GM19455 (cell line): ENCODE results near the gene CAMSAP3.
"Not testable (repeated sequence)": the region's sequence is repeated elsewhere in the genome, so short reads cannot be mapped to it uniquely, and the experiment has no call there.

Source experiments
- ATAC-seq: cut with Tn5 transposase; IDR thresholded peaks from one replicate; pipeline ENCODE4 v1.9.1; 2021; ENCODE audit not compliant: unreplicated experiment

Gene CAMSAP3

GRCh38 chr19:7631577-7631976, 35.9 kb downstream of the CAMSAP3 start:
- no peak for ATAC-seq

- ATAC-seq, result no peak
These were observed 36.9 kb downstream of the CAMSAP3 start for GRCh38 chr19:7632340-7633203.

DNA sequence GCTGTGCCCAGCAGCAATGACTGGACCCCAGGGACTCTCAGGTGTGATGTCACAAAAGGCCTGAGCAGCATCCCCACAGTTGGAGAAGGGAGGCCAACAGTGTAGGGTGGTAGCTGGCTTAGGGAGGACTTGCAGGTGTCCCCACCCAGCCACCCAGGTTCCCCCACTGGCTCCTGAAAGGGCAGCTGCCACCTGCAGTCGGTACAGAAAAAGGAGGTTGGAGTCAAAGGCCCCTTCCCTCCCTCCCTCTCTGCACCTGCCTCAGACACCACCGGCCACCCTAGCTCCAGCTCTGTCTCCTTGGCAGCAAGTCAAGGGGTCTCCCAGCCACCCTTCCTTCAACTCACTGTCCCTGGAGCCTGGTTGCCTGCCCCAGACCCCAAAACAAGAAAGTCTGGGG, 38.0 kb downstream of the CAMSAP3 start, which contains the start of gene PCP2:
PCP2 (minus strand) TSS at position 22 of the 400 bp plus-strand sequence. CDS start 262 bp downstream, outside the sequence.
- no peak for ATAC-seq

DNA sequence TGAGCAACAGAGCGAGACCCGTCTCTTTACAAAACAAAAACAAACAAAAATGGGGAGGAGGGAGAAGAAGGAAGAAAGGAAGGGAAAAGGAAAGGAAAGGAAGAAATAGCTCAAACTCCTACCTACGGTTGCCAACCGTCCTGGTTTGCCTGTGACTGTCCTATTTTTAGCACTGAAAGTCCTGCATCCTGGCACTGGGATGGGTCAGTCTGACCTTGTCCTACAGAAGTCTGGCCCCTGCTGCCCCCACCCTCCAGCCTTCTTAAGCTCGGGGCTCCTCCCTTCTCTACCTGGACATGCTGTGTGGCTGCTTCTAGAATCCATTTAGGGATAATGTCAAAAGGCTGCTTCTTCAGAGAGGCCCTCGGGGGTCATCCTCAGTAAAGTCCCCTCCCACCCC, 40.0 kb downstream of the CAMSAP3 start:
- ATAC-seq, result no peak

DNA sequence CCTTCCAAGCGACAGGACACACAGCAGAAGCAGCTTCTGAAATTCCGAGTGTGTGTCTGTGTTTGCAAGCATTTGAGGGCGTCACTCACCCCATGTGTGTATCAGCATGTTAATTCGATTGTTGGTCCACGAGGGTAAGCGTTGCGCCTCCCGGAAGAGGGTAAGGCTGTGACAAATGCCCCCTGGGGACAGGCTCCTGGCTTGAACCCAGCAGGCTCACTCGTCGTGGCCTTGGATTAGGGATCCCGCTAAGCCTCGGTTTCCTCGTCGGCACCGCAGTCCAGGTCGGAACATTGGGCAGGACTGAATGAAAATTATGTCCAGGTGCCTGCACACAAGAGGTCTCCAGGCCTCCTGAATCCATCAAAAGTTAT, 40.6 kb downstream of the CAMSAP3 start:
- no peak for ATAC-seq

DNA sequence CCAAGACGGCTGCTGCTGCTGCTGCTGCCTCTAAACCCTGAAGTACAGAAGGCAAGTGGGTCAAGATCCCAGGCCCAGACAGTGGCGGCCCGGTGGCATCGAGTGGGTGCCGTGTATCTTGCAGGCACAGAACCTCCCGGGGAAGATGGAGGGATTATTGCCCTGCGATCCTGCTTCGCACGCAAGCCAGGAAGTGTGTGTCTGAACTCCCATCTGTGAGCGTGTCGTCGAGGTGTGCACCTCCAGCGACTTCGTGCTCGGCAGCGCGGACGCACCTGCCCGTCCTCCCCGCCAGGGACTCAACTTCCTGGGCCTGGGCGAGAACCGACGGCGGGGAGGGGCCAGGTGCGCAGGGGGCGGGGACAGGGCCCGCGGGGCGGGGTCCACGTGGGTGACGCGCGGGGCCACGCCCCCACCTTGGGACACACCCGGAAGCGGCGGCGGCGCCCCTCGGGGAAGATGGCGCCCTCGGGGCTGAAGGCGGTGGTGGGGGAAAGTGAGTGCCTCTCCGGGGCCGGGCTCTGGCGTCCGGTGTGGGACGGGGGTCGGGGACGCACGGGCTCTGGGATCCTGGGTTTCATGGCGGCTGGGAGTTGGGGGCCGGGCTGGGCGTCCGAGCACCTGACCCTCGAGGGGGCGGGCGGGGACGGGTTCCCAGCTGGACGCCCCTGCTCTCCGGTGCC, 41.2 kb downstream of the CAMSAP3 start, which contains the start of gene STXBP2:
STXBP2 (plus strand) TSS at position 420 of the 683 bp plus-strand sequence; CDS start at position 460, 40 bp downstream.
- peak; percentile 69 for ATAC-seq

DNA sequence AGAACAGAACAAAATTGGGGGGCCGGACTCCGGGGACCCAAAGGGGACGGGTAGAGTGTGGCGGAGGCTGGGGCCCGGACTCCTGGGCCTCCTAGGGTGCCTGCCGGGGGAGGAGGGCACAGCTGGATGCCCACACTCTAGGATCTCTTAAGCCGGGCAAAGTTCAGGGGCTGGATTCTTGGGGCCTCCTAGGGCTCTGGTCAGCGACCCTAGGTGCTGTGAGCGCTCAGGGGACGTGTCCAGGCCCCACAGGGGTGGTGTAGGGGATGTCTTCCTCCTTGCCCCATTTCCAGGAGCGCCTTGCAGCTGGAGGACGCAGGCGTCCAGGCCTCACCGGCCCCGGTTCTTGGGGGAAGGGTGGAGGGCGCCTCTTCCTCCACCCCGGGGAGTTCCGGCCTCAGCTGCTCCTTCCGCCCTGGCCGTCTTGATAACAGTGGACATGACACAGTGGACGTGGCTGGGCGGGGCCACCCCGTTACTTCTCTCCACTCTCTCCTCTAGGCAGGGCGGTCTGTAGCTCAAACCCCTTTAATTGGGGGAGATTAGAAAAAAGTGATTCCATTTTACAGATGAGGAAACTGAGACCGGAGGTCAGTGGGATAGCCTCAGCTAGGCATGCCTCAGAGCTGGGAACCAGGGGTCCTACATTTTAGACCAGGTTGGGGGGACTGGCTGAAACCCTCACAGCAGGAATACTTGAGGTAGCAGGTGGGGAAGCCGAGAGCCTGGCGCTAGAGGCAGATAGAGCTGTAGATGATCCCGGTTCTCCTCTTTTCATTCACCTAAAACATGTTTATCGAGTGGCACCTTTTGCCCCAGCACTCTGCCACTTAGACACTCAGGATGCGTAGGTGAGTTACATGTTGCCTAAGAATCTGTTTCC, 42.0 kb downstream of the CAMSAP3 start:
- ATAC-seq, result no peak

GRCh38 chr19:7638802-7639465, 43.3 kb downstream of the CAMSAP3 start:
- no peak for ATAC-seq

DNA sequence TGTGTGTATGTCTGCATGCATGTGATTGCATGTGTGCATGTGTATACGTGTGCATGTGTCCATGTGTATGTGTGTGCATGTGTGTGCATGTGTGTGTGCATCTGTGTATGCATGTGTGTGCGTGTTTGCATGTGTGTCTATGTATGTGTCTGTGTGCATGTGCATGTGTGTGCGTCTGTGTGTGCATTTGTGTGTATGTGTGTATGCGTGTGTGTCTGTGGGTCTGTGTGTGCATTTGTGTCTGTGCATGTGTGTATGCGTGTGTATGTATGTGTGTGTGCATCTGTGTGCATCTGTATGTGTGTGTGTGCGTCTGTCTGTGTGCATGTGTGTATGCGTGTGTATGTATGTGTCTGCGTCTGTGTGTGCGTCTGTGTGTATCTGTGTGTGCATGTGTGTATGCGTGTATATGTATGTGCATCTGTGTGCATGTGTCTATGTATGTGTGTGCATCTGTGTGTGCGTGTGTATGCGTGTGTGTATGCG, 44.2 kb downstream of the CAMSAP3 start:
- no peak for ATAC-seq

DNA sequence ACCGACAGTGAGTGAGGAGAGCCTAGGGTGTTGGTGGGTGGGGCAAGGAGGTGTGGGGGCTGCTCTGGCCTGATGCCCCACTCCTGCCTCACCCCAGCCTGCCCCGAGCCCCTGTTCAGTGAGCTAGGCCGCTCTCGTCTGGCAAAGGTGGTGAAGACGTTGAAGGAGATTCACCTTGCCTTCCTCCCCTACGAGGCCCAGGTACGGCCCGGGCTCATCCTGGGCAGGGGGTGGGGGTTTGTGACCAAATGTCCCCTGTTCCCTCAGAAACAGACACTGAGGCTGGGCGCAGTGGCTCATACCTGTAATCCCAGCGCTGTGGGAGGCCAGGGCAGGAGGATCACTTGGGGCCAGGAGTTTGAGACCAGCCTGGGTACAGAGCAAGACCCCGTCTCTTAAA, 45.1 kb downstream of the CAMSAP3 start:
- no peak for ATAC-seq

- no peak for ATAC-seq
These were observed 45.9 kb downstream of the CAMSAP3 start for GRCh38 chr19:7641290-7642276.

DNA sequence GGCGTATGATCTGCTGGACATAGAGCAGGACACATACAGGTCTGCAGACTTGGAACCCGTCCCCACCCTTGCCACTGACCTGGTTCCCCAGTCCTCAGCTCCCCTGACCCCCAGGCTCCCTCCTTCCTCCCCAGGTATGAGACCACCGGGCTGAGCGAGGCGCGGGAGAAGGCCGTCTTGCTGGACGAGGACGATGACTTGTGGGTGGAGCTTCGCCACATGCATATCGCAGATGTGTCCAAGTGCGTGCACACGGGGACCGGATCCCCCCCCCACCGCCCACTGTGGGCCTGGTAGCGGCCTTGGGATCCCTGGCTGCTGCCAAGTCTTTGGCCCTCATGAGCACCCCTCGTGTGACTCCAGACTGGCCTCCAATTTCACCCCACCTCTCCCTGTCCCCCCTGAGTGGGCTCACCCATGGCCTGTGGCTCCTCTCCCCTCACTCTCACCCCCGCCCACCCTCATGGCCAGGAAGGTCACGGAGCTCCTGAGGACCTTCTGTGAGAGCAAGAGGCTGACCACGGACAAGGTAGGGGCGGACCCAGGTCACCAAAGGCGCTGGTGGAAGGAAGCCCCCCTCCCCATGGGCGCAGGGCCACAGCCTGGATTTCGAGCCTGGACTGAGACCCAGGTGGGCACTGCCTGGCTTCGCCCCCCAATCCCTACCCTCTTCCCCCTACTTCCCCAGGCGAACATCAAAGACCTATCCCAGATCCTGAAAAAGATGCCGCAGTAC, 46.8 kb downstream of the CAMSAP3 start:
- no peak for ATAC-seq

- ATAC-seq, result no peak
These were observed 47.4 kb downstream of the CAMSAP3 start for GRCh38 chr19:7643031-7643415.

- ATAC-seq, result not testable (repeated sequence)
These were observed 48.2 kb downstream of the CAMSAP3 start for GRCh38 chr19:7643629-7644549.

DNA sequence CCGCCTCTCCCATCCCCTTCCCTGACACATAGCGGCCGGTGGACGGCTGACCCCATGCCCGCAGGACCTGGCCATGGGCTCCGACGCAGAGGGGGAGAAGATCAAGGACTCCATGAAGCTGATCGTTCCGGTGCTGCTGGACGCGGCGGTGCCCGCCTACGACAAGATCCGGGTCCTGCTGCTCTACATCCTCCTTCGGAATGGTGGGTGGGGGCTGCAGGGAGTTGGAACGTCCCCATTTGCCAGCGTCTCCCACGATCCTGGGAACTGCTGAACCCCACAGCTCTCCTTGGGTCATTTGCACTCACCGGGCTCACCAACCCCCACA, 48.9 kb downstream of the CAMSAP3 start:
- ATAC-seq, result no peak

- ATAC-seq, result no peak
These were observed 49.5 kb downstream of the CAMSAP3 start for GRCh38 chr19:7645163-7645562.

DNA sequence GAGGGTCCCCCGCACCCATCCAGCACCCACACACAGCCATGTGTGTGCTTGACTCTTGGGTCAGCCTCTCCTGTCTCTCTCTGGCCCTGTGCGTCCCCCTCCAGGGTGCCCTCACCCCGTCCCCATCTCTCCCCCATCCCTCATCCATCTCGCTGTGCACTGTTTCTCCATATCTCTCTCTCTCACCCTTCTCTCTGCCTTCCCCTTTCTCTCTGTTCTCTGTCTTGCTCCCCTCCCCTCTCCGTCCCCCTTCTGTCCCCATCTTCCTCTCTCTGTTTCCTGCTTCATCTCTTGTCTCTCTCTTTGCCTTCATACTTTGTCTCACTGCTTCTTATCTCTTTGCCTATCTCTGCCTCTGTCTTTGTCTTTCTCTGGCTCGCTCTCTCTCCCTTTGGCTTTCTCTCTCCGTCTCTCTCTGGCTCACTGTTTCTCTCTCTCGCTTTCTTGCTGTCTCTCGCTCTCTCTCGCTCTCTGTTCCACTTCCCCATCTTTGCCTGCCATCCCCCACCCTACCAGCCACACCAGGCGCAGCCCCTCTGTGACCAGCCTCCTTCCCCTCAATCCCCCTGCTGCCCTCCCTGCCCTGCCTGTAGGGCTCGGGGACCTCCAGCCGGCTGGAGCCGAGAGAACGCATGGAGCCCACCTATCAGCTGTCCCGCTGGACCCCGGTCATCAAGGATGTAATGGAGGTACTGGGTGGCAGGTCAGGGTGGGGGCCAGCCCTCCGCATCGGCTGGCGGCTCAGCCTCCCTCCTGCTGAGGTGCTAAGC, 50.2 kb downstream of the CAMSAP3 start:
- ATAC-seq, result no peak
